CD14-positive monocyte (primary cell): ENCODE results near the gene CLDN3. TPM values are rescaled to one million over a fixed set of nuclear protein-coding genes. Genes with fewer than 3 reads are reported as not detected.
"Not testable (repeated sequence)": the region's sequence is repeated elsewhere in the genome, so short reads cannot be mapped to it uniquely, and the experiment has no call there.

ENCODE experiments used
- DNase-seq, 3 donors: peaks; one replicate each; pipeline ENCODE4 v3.0.0-alpha.2; 2011 to 2022
- H2AFZ ChIP-seq: 2 replicates; pipeline ENCODE4 v1.6.0; 2012; ENCODE audit warnings: mild to moderate bottlenecking, low read depth, low read length, inconsistent platforms; ENCODE audit not compliant: insufficient read depth, poor library complexity, severe bottlenecking
- H3K27ac ChIP-seq, 2 donors: 1 replicate in 1 of 2; 2 replicates in 1 of 2; pipeline ENCODE4 v1.5.1; 2012 to 2013; ENCODE audit warnings: low read length in 2 of 2, control low read depth in 1 of 2, inconsistent platforms in 1 of 2, low read depth in 1 of 2, mild to moderate bottlenecking in 1 of 2
- H3K27me3 ChIP-seq, 2 donors: one replicate each; pipeline versions ENCODE4 v1.6.0 to v1.6.1; 2011 to 2013; ENCODE audit warnings: low read length in 2 of 2; ENCODE audit not compliant: control insufficient read depth in 2 of 2, insufficient read depth in 2 of 2
- H3K36me3 ChIP-seq, 2 donors: replicated peaks in 1 of 2; 1 replicate in 1 of 2; 2 replicates in 1 of 2; pipeline versions ENCODE4 v1.5.1 to v1.6.1; 2012 to 2013; ENCODE audit warnings: low read length in 2 of 2, control low read depth in 1 of 2, inconsistent platforms in 1 of 2, mild to moderate bottlenecking in 1 of 2; ENCODE audit not compliant: insufficient read depth in 2 of 2, control insufficient read depth in 1 of 2
- H3K4me1 ChIP-seq, 2 donors: 1 replicate in 1 of 2; 2 replicates in 1 of 2; pipeline versions ENCODE4 v1.5.1 to v1.6.1; 2012 to 2013; ENCODE audit warnings: low read length in 2 of 2, control low read depth in 1 of 2, inconsistent platforms in 1 of 2, mild to moderate bottlenecking in 1 of 2, moderate library complexity in 1 of 2; ENCODE audit not compliant: insufficient read depth in 2 of 2, control insufficient read depth in 1 of 2
- H3K4me2 ChIP-seq: replicated peaks from 2 replicates; pipeline ENCODE3; 2012; ENCODE audit warnings: low read length, moderate library complexity, mild to moderate bottlenecking; ENCODE audit not compliant: poor library complexity, severe bottlenecking; ENCODE audit errors: extremely low read depth
- H3K4me3 ChIP-seq, 3 experiments: fragments of 200-600 bp in 1 of 3; sonication (generic) in 1 of 3; replicated peaks in 1 of 3; 1 replicate in 2 of 3; 2 replicates in 1 of 3; pipeline ENCODE4 v1.5.1; 2011 to 2013; ENCODE audit warnings: low read length in 3 of 3, mild to moderate bottlenecking in 3 of 3, control low read depth in 2 of 3, low read depth in 2 of 3, inconsistent platforms in 1 of 3, moderate library complexity in 1 of 3
- H3K79me2 ChIP-seq: 2 replicates; pipeline ENCODE4 v1.6.0; 2012; ENCODE audit warnings: mild to moderate bottlenecking, control low read depth, inconsistent platforms, low read length, moderate library complexity; ENCODE audit not compliant: insufficient read depth
- H3K9ac ChIP-seq: 2 replicates; pipeline ENCODE4 v1.6.0; 2017; ENCODE audit warnings: low read length, mild to moderate bottlenecking; ENCODE audit not compliant: insufficient read depth, poor library complexity, severe bottlenecking
- H3K9me3 ChIP-seq, 2 donors: replicated peaks in 1 of 2; 1 replicate in 1 of 2; 2 replicates in 1 of 2; pipeline versions ENCODE4 v1.5.1 to v1.6.1; 2012 to 2013; ENCODE audit warnings: low read length in 2 of 2, control low read depth in 1 of 2; ENCODE audit not compliant: control insufficient read depth in 1 of 2, insufficient read depth in 1 of 2
- H4K20me1 ChIP-seq: 2 replicates; pipeline ENCODE4 v1.6.0; 2012; ENCODE audit warnings: mild to moderate bottlenecking, low read length, control low read depth, moderate library complexity; ENCODE audit not compliant: insufficient read depth
- H3K27ac Mint-ChIP-seq, 7 donors: one replicate each; pipeline ENCODE4 v1.8.0; 2020; ENCODE audit warnings: mild to moderate bottlenecking in 7 of 7, mixed read lengths in 7 of 7, moderate library complexity in 6 of 7, inconsistent platforms in 2 of 7
- H3K27me3 Mint-ChIP-seq, 3 donors: one replicate each; pipeline ENCODE4 v1.8.0; 2021 to 2022; ENCODE audit warnings: low read depth in 3 of 3, mild to moderate bottlenecking in 3 of 3, mixed read lengths in 3 of 3, moderate library complexity in 3 of 3, inconsistent platforms in 1 of 3
- H3K36me3 Mint-ChIP-seq, 2 donors: one replicate each; pipeline ENCODE4 v1.8.0; 2020; ENCODE audit warnings: mixed read lengths in 2 of 2, inconsistent platforms in 1 of 2, mild to moderate bottlenecking in 1 of 2
- H3K4me1 Mint-ChIP-seq: one replicate; pipeline ENCODE4 v1.8.0; 2020; ENCODE audit warnings: mild to moderate bottlenecking, mixed read lengths
- H3K4me3 Mint-ChIP-seq, 2 donors: one replicate each; pipeline ENCODE4 v1.8.0; 2020; ENCODE audit warnings: mild to moderate bottlenecking in 2 of 2, mixed read lengths in 2 of 2, moderate library complexity in 1 of 2
- H3K9me3 Mint-ChIP-seq, 7 donors: one replicate each; pipeline ENCODE4 v1.8.0; 2020 to 2022; ENCODE audit warnings: mixed read lengths in 7 of 7, mild to moderate bottlenecking in 6 of 7, moderate library complexity in 6 of 7, inconsistent platforms in 2 of 7
- WGBS: methylation state at CpG from one replicate; pipeline ENCODE4 v1.1.5; 2013; ENCODE audit warnings: missing lambda C conversion rate; ENCODE audit not compliant: insufficient coverage; 5-methylcytosine and 5-hydroxymethylcytosine counted together
- intact Hi-C, 2 donors: fragments of 100-400 bp; cut with micrococcal nuclease; formaldehyde crosslinking; loops; one replicate each; pipeline versions ENCODE4 v1.15.0 to v1.15.1; 2023
- polyA plus RNA-seq, 3 donors: library from polyadenylated mRNA; depleted of rRNA in 1 of 3; unstranded in 2 of 3; stranded (reverse) in 1 of 3; fragments of 300-500 nt in 2 of 3; fragments of >200 nt in 1 of 3; fragmentation: Illumina TruSeq in 2 of 3; gene quantifications; 1 replicate in 2 of 3; 2 replicates in 1 of 3; pipeline ENCODE4 v1.2.3, GENCODE V29; 2012 to 2021
- TF ChIP-seq, protein P1 (sequence below): fragments of 200-600 bp; IDR thresholded peaks from one replicate; pipeline ENCODE4 v1.8.0; 2022; ENCODE audit warnings: antibody characterized with exemption, mild to moderate bottlenecking

CLDN3 gene
- polyA plus RNA-seq, 3 donors, result not detected

DNA sequence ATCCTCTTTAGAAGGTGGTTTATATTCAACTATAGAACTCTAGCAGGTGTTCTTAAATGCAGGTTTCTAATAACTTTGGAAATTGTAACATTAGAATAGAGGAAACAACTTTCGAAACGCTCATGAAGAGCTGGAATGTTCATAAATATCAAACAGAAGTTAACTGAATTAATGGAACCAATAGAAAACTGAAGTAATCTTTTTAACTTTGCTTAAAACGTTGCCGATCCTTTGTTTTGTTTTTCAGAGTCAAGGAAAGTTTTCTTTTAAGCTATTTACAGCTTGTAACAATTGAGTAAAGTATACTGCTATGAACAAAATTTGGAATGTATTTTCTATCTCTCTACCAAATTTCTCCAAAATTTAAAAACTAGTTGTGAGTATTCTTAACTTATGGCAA lies 19.0 kb upstream of the CLDN3 start:
- intact Hi-C loops, result no loop called here
- H4K20me1 ChIP-seq, result no peaks in the 10 kb centered on the region
- H3K9me3 ChIP-seq, result peaks cover 0 to 6% of the 10 kb centered on the region in 2 donors
- WGBS, result no CpG with 5 or more reads among the region's 4 CpGs
- H3K27me3 ChIP-seq, result no peaks in the 10 kb centered on the region
- Mint-ChIP-seq H3K4me3 (no peak overlapping the region), H3K27ac (no peak overlapping the region), H3K27me3 (peaks cover 3 to 6% (median 5%) of the 10 kb centered on the region in 3 donors), H3K9me3 (peaks cover 5 to 17% (median 14%) of the 10 kb centered on the region in 7 donors), H3K36me3 (no peaks in the 10 kb centered on the region), H3K4me1 (no peaks in the 10 kb centered on the region)
- no peaks in the 10 kb centered on the region for H3K36me3 ChIP-seq
- H3K4me1 ChIP-seq, result no peaks in the 10 kb centered on the region
- H3K27ac ChIP-seq, result no peak overlapping the region
- no peak overlapping the region for H3K4me2 ChIP-seq
- TF ChIP-seq, protein P1, sequence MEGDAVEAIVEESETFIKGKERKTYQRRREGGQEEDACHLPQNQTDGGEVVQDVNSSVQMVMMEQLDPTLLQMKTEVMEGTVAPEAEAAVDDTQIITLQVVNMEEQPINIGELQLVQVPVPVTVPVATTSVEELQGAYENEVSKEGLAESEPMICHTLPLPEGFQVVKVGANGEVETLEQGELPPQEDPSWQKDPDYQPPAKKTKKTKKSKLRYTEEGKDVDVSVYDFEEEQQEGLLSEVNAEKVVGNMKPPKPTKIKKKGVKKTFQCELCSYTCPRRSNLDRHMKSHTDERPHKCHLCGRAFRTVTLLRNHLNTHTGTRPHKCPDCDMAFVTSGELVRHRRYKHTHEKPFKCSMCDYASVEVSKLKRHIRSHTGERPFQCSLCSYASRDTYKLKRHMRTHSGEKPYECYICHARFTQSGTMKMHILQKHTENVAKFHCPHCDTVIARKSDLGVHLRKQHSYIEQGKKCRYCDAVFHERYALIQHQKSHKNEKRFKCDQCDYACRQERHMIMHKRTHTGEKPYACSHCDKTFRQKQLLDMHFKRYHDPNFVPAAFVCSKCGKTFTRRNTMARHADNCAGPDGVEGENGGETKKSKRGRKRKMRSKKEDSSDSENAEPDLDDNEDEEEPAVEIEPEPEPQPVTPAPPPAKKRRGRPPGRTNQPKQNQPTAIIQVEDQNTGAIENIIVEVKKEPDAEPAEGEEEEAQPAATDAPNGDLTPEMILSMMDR, result no peak
- H3K9ac ChIP-seq, result no peak overlapping the region
- no peak for DNase-seq
- no peak overlapping the region for H3K4me3 ChIP-seq
- H3K79me2 ChIP-seq, result no peaks in the 10 kb centered on the region
- H2AFZ ChIP-seq, result no peak overlapping the region

DNA sequence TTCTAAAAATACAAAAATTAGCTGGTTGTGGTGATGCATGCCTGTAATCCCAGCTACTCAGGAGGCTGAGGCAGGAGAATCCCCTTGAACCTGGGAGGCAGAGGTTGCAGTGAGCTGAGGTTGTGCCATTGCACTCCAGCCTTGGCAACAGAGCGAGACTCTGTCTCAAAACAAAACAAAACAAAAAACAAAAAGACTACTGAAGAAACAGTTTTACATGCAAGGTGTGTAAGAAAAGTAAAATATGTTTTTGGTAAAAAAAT lies 17.6 kb upstream of the CLDN3 start:
- H3K4me1 Mint-ChIP-seq, H3K27me3 ChIP-seq, H3K27ac Mint-ChIP-seq, H4K20me1 ChIP-seq, H3K27me3 Mint-ChIP-seq, H3K36me3 Mint-ChIP-seq, H3K4me3 Mint-ChIP-seq, H3K27ac ChIP-seq, H3K9me3 ChIP-seq, H3K79me2 ChIP-seq, H3K36me3 ChIP-seq, H2AFZ ChIP-seq, DNase-seq, H3K4me1 ChIP-seq, H3K4me2 ChIP-seq, H3K4me3 ChIP-seq, H3K9ac ChIP-seq, intact Hi-C loops: not testable (repeated sequence)
- peaks cover 5 to 21% (median 14%) of the 10 kb centered on the region in 7 donors for H3K9me3 Mint-ChIP-seq
- no CpG with 5 or more reads among the region's 1 CpG for WGBS
